ENCODE results near the gene RNF145.
A peak's percentile ranks its signal among the peaks of the same experiment; 100 is the strongest.
"Not testable (repeated sequence)": the region's sequence is repeated elsewhere in the genome, so short reads cannot be mapped to it uniquely, and the experiment has no call there.

Gene RNF145

DNA sequence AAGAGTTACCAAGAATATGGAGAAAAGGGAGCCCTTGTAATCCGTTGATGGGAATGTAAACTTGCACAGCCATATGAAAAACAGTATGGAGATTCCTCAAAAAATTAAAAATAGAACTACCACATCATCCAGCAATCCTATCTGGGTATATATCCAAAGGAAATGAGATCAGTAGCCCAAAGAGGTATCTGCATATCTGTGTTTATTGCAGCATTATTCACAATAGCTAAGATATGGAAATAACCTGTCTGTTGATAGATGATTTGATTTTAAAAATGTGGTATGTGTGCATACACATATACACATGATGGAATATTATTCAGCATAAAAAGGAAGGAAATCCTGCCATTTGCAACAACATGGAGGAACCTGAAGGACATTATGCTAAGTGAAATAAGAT, 61.4 kb downstream of the RNF145 start:
- H3K4me3 ChIP-seq (ENCODE audit: low read length), result no peak overlapping the region
- TF ChIP-seq, protein P1, sequence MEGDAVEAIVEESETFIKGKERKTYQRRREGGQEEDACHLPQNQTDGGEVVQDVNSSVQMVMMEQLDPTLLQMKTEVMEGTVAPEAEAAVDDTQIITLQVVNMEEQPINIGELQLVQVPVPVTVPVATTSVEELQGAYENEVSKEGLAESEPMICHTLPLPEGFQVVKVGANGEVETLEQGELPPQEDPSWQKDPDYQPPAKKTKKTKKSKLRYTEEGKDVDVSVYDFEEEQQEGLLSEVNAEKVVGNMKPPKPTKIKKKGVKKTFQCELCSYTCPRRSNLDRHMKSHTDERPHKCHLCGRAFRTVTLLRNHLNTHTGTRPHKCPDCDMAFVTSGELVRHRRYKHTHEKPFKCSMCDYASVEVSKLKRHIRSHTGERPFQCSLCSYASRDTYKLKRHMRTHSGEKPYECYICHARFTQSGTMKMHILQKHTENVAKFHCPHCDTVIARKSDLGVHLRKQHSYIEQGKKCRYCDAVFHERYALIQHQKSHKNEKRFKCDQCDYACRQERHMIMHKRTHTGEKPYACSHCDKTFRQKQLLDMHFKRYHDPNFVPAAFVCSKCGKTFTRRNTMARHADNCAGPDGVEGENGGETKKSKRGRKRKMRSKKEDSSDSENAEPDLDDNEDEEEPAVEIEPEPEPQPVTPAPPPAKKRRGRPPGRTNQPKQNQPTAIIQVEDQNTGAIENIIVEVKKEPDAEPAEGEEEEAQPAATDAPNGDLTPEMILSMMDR (conservative IDR thresholded peaks at IDR 0.05; ENCODE audit: low read depth, low read length), result no peak
- DNase-seq (ENCODE audit: low read depth), result no peak

DNA sequence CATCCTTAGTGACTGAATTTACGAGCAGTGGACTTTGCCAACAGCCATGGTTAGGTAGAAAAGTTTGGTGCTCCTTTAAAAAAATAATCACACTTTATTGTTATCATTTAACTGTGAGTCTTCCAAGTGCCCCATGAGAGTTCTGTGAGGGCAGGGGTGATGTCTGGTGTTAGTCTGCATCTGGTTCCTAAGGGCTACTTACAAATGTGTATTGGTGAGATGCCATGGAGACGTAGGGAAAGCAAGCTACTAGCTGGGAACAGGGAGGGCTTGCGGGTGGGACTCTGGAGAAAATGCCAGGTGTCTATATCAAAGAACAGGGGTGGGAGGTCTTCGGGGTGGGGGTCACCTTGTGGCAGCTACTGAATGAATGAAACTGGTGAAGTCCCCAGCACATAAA, 62.5 kb downstream of the RNF145 start:
- TF ChIP-seq, protein P1 (conservative IDR thresholded peaks at IDR 0.05; ENCODE audit: low read depth, low read length), result no peak
- DNase-seq (ENCODE audit: low read depth), result no peak
- no peak overlapping the region for H3K4me3 ChIP-seq (ENCODE audit: low read length)

GRCh38 chr5:159145160-159145559, 64.2 kb downstream of the RNF145 start:
- not testable (repeated sequence) for DNase-seq (ENCODE audit: low read depth); H3K4me3 ChIP-seq (ENCODE audit: low read length)

DNA sequence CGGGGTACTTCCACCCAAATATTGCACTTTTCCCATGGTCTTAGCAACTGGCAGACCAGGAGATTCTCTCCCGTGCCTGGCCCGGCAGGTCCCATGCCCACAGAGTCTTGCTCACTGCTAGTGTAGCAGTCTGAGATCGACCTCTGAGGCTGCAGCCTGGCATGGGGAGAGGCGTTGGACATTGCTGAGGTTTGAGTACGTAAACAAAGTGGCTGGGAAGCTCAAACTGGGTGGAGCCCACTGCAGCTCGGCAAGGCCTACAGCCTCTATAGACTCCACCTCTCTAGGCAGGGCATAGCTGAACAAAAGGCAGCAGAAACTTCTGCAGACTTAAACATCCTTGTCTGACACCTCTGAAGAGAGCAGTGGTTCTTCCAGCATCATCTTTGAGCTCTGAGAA, 69.6 kb downstream of the RNF145 start:
- TF ChIP-seq, protein P1 (conservative IDR thresholded peaks at IDR 0.05; ENCODE audit: low read depth, low read length), result no peak
- no peak for DNase-seq (ENCODE audit: low read depth)
- no peak overlapping the region for H3K4me3 ChIP-seq (ENCODE audit: low read length)

DNA sequence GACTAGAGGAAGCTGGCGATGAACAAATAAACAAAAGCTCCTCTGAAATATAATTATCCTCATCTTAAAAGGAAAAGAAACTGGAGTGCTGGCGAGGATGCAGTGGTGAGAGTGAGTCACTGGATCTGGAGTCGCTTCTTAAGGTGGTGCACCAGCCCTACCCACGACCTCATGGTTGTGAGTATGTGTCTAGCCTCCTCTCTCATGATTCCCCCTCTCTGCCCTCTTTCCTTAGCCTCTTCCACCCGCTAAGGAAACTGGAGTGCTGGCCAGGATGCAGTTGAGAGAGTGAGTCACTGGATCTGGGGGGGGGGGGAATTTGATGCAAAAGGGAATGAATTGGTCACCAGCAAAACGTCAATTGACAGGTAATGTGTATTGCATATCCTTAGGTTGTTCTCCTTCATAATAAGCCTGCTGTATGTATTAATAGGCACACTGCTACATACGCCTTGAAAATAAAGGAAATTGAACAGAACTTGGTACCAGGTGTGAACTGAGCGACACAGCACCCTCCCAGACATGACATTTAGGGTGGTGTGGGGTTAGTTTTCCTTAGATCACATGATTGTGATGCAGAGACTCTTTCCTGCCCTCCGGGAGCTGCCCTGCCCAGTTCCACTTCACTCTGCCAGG, 73.3 kb downstream of the RNF145 start:
- H3K4me3 ChIP-seq (ENCODE audit: low read length), result no peak overlapping the region
- TF ChIP-seq, protein P1 (conservative IDR thresholded peaks at IDR 0.05; ENCODE audit: low read depth, low read length), result no peak
- DNase-seq (ENCODE audit: low read depth), result peak; percentile 59

- no peak overlapping the region for H3K4me3 ChIP-seq (ENCODE audit: low read length)
- peak; percentile 46 for DNase-seq (ENCODE audit: low read depth)
- TF ChIP-seq, protein P1 (conservative IDR thresholded peaks at IDR 0.05; ENCODE audit: low read depth, low read length), result peak; percentile 67
Observed at GRCh38 chr5:159133041-159133741, 76.2 kb downstream of the RNF145 start.

- TF ChIP-seq, protein P1 (conservative IDR thresholded peaks at IDR 0.05; ENCODE audit: low read depth, low read length), result no peak
- no peak for DNase-seq (ENCODE audit: low read depth)
- H3K4me3 ChIP-seq (ENCODE audit: low read length), result no peak overlapping the region
Observed at GRCh38 chr5:159132429-159133040, 76.8 kb downstream of the RNF145 start.
